CD4-positive, alpha-beta T cell treated with Interleukin-4 for 1 hour (primary cell): ENCODE results near the gene RAB40AL.
"Not testable (repeated sequence)": the region's sequence is repeated elsewhere in the genome, so short reads cannot be mapped to it uniquely, and the experiment has no call there.

Experiments
- DNase-seq, 2 donors: peaks; one replicate each; pipeline ENCODE4 v3.0.0-alpha.2; 2020 to 2022

Gene RAB40AL

GRCh38 chrX:102936972-102937371 lies at the start of gene RAB40AL:
RAB40AL (plus strand) TSS chrX:102937272; CDS start chrX:102937319, 47 bp downstream.
- not testable (repeated sequence) for DNase-seq

GRCh38 chrX:102887687-102888086 lies 49.4 kb upstream of the RAB40AL start:
- no peak for DNase-seq

- DNase-seq, result no peak
Observed at GRCh38 chrX:102892103-102892502, 45.0 kb upstream of the RAB40AL start.

- DNase-seq, result peak; percentile 60 to 70
Observed at GRCh38 chrX:102899940-102900916, 36.8 kb upstream of the RAB40AL start.

GRCh38 chrX:102902355-102902754 lies 34.7 kb upstream of the RAB40AL start:
- DNase-seq, result no peak

GRCh38 chrX:102930990-102931756 lies 5.9 kb upstream of the RAB40AL start:
- DNase-seq, result no peak

GRCh38 chrX:102934624-102935023 lies 2.4 kb upstream of the RAB40AL start:
- peak in 1 of 2 donors; percentile 19 for DNase-seq

- DNase-seq, result peak; percentile 35 to 52
Observed at GRCh38 chrX:102950908-102951866, 14.1 kb downstream of the RAB40AL start.

GRCh38 chrX:102957751-102958150 lies 20.7 kb downstream of the RAB40AL start:
- DNase-seq, result no peak

- no peak for DNase-seq
Observed at GRCh38 chrX:102958794-102959193, 21.7 kb downstream of the RAB40AL start.

- no peak for DNase-seq
Observed at GRCh38 chrX:102959471-102959870, 22.4 kb downstream of the RAB40AL start.

- DNase-seq, result no peak
Observed at GRCh38 chrX:102963955-102964354, 26.9 kb downstream of the RAB40AL start.

GRCh38 chrX:102964940-102965339 lies 27.9 kb downstream of the RAB40AL start:
- DNase-seq, result no peak

GRCh38 chrX:102966701-102967100 lies 29.6 kb downstream of the RAB40AL start:
- no peak for DNase-seq

- DNase-seq, result no peak
Observed at GRCh38 chrX:102968216-102968615, 31.1 kb downstream of the RAB40AL start.

- DNase-seq, result not testable (repeated sequence)
Observed at GRCh38 chrX:102971536-102971935, 34.5 kb downstream of the RAB40AL start.

GRCh38 chrX:102975016-102975415 lies 37.9 kb downstream of the RAB40AL start:
- DNase-seq, result no peak

- no peak for DNase-seq
Observed at GRCh38 chrX:102976286-102976685, 39.2 kb downstream of the RAB40AL start.

GRCh38 chrX:102976793-102977495 lies 39.9 kb downstream of the RAB40AL start:
- DNase-seq, result no peak

GRCh38 chrX:102978594-102978993 lies 41.5 kb downstream of the RAB40AL start:
- no peak for DNase-seq

- no peak for DNase-seq
Observed at GRCh38 chrX:102979536-102979935, 42.5 kb downstream of the RAB40AL start.

- DNase-seq, result no peak
Observed at GRCh38 chrX:102983205-102983604, 46.1 kb downstream of the RAB40AL start.
